NB4 (cell line): ENCODE measurements around the gene MED1.
"Not testable (repeated sequence)": the region's sequence is repeated elsewhere in the genome, so short reads cannot be mapped to it uniquely, and the experiment has no call there.

ENCODE experiments used
- CTCF ChIP-seq: IDR thresholded peaks from one replicate; pipeline ENCODE4 v1.5.1; 2012; ENCODE audit warnings: low read depth, low read length
- MAX ChIP-seq: IDR thresholded peaks from 2 replicates; pipeline ENCODE4 v1.6.1; 2011; ENCODE audit warnings: low read depth, low read length
- POLR2A ChIP-seq: IDR thresholded peaks from 2 replicates; pipeline ENCODE4 v1.6.1; 2011; ENCODE audit warnings: mild to moderate bottlenecking; ENCODE audit not compliant: insufficient read length; ENCODE audit errors: extremely low read depth

- not testable (repeated sequence) for TF ChIP-seq CTCF, POLR2A, MAX
Measured at GRCh38 chr17:39487490-39487889, 36.4 kb upstream of the MED1 start.
